ENCODE measurements around the gene ENPP5. TPM values are rescaled to one million over a fixed set of nuclear protein-coding genes. Genes with fewer than 3 reads are reported as not detected.

ENPP5 gene, protein sequence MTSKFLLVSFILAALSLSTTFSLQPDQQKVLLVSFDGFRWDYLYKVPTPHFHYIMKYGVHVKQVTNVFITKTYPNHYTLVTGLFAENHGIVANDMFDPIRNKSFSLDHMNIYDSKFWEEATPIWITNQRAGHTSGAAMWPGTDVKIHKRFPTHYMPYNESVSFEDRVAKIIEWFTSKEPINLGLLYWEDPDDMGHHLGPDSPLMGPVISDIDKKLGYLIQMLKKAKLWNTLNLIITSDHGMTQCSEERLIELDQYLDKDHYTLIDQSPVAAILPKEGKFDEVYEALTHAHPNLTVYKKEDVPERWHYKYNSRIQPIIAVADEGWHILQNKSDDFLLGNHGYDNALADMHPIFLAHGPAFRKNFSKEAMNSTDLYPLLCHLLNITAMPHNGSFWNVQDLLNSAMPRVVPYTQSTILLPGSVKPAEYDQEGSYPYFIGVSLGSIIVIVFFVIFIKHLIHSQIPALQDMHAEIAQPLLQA
- total RNA-seq, result 2.3 and 2.5 TPM in 2 replicates
- polyA plus RNA-seq, result 0.16 and 1.4 TPM in 2 replicates
- 0.08 and 1.5 TPM in 2 replicates for polyA plus RNA-seq (2012)
- polyA minus RNA-seq (ENCODE audit: low replicate concordance), result 0.67 TPM in 1 of 2 replicates, not detected in the other

DNA sequence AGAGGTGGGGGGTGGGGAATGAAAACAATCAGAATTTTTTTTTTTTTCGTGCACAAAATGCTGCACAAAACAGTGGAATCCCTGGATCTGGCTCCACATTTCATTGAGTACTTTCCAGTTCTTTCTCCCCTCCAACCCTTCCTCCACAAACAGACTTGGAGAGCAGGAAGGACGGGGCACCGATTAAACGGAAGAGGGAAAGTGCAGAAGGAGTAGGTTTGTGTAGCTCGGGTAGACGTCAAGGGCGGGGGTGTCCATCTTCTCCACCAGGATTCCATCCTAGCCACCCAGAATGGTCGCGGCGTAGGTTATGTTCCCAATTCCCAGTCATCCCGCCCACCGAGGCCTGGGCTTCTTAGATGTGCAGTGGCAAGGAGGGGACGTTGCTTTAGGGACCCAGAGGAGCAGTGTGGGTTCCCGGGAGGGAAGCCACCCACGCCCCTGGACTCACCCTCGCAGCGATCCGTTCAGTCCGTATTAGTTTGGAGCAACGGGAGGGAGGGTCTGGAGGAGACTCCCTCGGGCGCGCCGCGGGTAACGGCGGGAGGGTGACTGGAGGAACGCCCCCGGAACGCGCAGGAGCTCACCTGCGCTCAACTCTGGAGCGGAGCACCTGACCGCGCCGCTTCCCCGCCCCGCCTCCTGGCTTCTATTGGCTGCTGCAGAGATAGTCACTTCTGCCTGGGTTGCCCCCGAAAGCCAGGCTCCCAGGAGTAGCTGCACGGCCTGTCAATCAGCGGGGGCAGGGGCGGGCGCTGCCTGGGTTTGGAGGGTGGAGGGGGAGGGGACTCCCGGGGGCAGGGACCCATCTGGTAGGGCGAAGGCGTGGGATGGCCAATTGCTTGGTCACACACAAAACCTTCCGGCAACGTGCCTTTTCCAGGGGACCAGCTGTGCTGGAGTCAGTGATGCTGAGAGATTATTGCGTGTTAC, at the start of gene ENPP5:
Gene ENPP5, minus strand, starts transcription at position 624 of the 933 bp plus-strand sequence. CDS start 2,718 bp downstream, outside the sequence.
- no peaks in the 10 kb centered on the region for H4K20me1 ChIP-seq (ENCODE audit: control insufficient read depth, extremely low read depth, insufficient read depth, low read length)
- H3K4me3 ChIP-seq (replicated peaks in 1 of 4; ENCODE audit: control extremely low read depth in 1 of 4, insufficient read depth in 1 of 4, low read depth in 3 of 4, low read length in 4 of 4), result peak within 1 kb of the TSS; percentile 50 to 59 (median 57)
- H3K9me3 ChIP-seq (ENCODE audit: control insufficient read depth, insufficient read depth, low read depth, low read length), result no peaks in the 10 kb centered on the region
- H2AFZ ChIP-seq (ENCODE audit: low read length), result peak within 1 kb of the TSS; percentile 79
- no peak for TF ChIP-seq EZH2 (IDR thresholded peaks at IDR 0.05; ENCODE audit: low read length, missing control alignments)
- TF ChIP-seq, protein P1, sequence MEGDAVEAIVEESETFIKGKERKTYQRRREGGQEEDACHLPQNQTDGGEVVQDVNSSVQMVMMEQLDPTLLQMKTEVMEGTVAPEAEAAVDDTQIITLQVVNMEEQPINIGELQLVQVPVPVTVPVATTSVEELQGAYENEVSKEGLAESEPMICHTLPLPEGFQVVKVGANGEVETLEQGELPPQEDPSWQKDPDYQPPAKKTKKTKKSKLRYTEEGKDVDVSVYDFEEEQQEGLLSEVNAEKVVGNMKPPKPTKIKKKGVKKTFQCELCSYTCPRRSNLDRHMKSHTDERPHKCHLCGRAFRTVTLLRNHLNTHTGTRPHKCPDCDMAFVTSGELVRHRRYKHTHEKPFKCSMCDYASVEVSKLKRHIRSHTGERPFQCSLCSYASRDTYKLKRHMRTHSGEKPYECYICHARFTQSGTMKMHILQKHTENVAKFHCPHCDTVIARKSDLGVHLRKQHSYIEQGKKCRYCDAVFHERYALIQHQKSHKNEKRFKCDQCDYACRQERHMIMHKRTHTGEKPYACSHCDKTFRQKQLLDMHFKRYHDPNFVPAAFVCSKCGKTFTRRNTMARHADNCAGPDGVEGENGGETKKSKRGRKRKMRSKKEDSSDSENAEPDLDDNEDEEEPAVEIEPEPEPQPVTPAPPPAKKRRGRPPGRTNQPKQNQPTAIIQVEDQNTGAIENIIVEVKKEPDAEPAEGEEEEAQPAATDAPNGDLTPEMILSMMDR (conservative IDR thresholded peaks at IDR 0.05 in 1 of 2, IDR thresholded peaks at IDR 0.05 in 1 of 2; ENCODE audit: low read depth in 1 of 2, low read length in 2 of 2), result no peak
- peak; percentile 12 to 28 for DNase-seq (ENCODE audit: low read depth in 2 of 2)
- H3K4me2 ChIP-seq (ENCODE audit: extremely low read depth, insufficient read depth, low read length), result peak within 1 kb of the TSS; percentile 95
- H3K4me1 ChIP-seq (ENCODE audit: control insufficient read depth, extremely low read depth, insufficient read depth, low read length), result no peaks in the 10 kb centered on the region
- peak within 1 kb of the TSS; percentile 7 for H3K9ac ChIP-seq (ENCODE audit: insufficient read depth, low read length)
- no peaks in the 10 kb centered on the region for H3K27me3 ChIP-seq (ENCODE audit: control insufficient read depth, insufficient read depth, low read length)
- H3K36me3 ChIP-seq (ENCODE audit: control insufficient read depth, insufficient read depth, low read length), result no peaks in the 10 kb centered on the region
- no peak within 1 kb of the TSS for H3K27ac ChIP-seq (ENCODE audit: insufficient read depth, low read length)
- no peaks in the 10 kb centered on the region for H3K79me2 ChIP-seq (ENCODE audit: control insufficient read depth, insufficient read depth, low read length)

DNA sequence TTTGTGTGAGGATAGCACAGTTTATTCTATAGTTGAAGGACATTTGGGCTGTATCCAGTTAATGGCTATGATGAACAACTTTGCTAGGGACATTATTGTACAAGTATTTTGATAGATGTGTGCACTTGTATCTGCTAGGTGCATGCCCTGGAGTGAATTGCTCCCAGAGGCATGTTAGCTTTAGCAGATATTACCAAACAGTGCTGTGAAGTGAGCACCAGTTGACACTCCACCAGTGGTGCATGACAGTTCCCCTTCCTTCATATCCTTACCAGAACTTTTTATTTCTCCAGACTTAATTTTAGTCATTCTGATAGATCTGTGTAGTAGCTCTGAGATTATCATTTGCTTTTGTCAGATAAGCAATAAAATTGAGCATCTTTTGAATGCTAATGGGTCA, 48.9 kb upstream of the ENPP5 start:
- H3K36me3 ChIP-seq (ENCODE audit: control insufficient read depth, insufficient read depth, low read length), result no peaks in the 10 kb centered on the region
- H3K79me2 ChIP-seq (ENCODE audit: control insufficient read depth, insufficient read depth, low read length), result no peaks in the 10 kb centered on the region
- DNase-seq (ENCODE audit: low read depth in 2 of 2), result no peak
- TF ChIP-seq EZH2 (IDR thresholded peaks at IDR 0.05; ENCODE audit: low read length, missing control alignments), result no peak
- TF ChIP-seq, protein P1 (conservative IDR thresholded peaks at IDR 0.05 in 1 of 2, IDR thresholded peaks at IDR 0.05 in 1 of 2; ENCODE audit: low read depth in 1 of 2, low read length in 2 of 2), result no peak
- H2AFZ ChIP-seq (ENCODE audit: low read length), result no peak overlapping the region
- H3K9me3 ChIP-seq (ENCODE audit: control insufficient read depth, insufficient read depth, low read depth, low read length), result no peaks in the 10 kb centered on the region
- H3K4me2 ChIP-seq (ENCODE audit: extremely low read depth, insufficient read depth, low read length), result no peak overlapping the region
- H3K27ac ChIP-seq (ENCODE audit: insufficient read depth, low read length), result no peak overlapping the region
- H3K4me3 ChIP-seq (replicated peaks in 1 of 4; ENCODE audit: control extremely low read depth in 1 of 4, insufficient read depth in 1 of 4, low read depth in 3 of 4, low read length in 4 of 4), result no peak overlapping the region
- no peak overlapping the region for H3K9ac ChIP-seq (ENCODE audit: insufficient read depth, low read length)
- H3K4me1 ChIP-seq (ENCODE audit: control insufficient read depth, extremely low read depth, insufficient read depth, low read length), result no peaks in the 10 kb centered on the region
- H3K27me3 ChIP-seq (ENCODE audit: control insufficient read depth, insufficient read depth, low read length), result no peaks in the 10 kb centered on the region
- H4K20me1 ChIP-seq (ENCODE audit: control insufficient read depth, extremely low read depth, insufficient read depth, low read length), result no peaks in the 10 kb centered on the region

DNA sequence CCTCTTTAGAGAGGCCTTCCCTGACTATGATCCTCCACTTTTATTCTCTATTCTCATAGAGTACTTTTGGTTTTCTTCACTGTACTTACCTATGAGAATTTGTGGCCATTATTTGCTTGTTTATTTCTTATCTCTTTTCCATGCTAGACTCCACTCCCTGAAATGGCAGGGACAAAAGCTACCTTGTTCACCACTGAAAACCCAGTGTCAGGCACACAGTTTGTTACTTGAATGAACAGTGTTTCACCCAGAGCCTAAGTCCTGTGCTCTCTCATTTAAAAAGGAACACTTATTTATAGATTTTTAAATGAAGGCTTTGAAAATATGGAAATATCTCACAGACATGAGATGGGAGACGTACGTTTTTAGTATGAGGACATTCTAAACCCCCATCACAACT, 47.7 kb upstream of the ENPP5 start:
- H3K4me1 ChIP-seq (ENCODE audit: control insufficient read depth, extremely low read depth, insufficient read depth, low read length), result no peaks in the 10 kb centered on the region
- DNase-seq (ENCODE audit: low read depth in 2 of 2), result no peak
- H2AFZ ChIP-seq (ENCODE audit: low read length), result no peak overlapping the region
- H3K36me3 ChIP-seq (ENCODE audit: control insufficient read depth, insufficient read depth, low read length), result no peaks in the 10 kb centered on the region
- no peak overlapping the region for H3K9ac ChIP-seq (ENCODE audit: insufficient read depth, low read length)
- H3K4me3 ChIP-seq (replicated peaks in 1 of 4; ENCODE audit: control extremely low read depth in 1 of 4, insufficient read depth in 1 of 4, low read depth in 3 of 4, low read length in 4 of 4), result no peak overlapping the region
- no peaks in the 10 kb centered on the region for H3K27me3 ChIP-seq (ENCODE audit: control insufficient read depth, insufficient read depth, low read length)
- H3K4me2 ChIP-seq (ENCODE audit: extremely low read depth, insufficient read depth, low read length), result no peak overlapping the region
- H3K79me2 ChIP-seq (ENCODE audit: control insufficient read depth, insufficient read depth, low read length), result no peaks in the 10 kb centered on the region
- no peak overlapping the region for H3K27ac ChIP-seq (ENCODE audit: insufficient read depth, low read length)
- no peaks in the 10 kb centered on the region for H4K20me1 ChIP-seq (ENCODE audit: control insufficient read depth, extremely low read depth, insufficient read depth, low read length)
- H3K9me3 ChIP-seq (ENCODE audit: control insufficient read depth, insufficient read depth, low read depth, low read length), result no peaks in the 10 kb centered on the region
- no peak for TF ChIP-seq EZH2 (IDR thresholded peaks at IDR 0.05; ENCODE audit: low read length, missing control alignments)
- TF ChIP-seq, protein P1 (conservative IDR thresholded peaks at IDR 0.05 in 1 of 2, IDR thresholded peaks at IDR 0.05 in 1 of 2; ENCODE audit: low read depth in 1 of 2, low read length in 2 of 2), result no peak

All from fibroblast of lung (primary cell).